Fibroblast of lung (primary cell): ENCODE data around the gene IL1RAP.

Source experiments
- EZH2 ChIP-seq: IDR thresholded peaks from 2 replicates; pipeline ENCODE4 v1.5.1; 2012; ENCODE audit warnings: low read length, control low read depth, mild to moderate bottlenecking; ENCODE audit errors: missing control alignments
- TF ChIP-seq, protein P1 (sequence below), 2 donors: IDR thresholded peaks in 1 of 2; conservative IDR thresholded peaks in 1 of 2; 1 replicate in 1 of 2; 2 replicates in 1 of 2; pipeline ENCODE4 v1.5.1; 2011 to 2012; ENCODE audit warnings: low read length in 2 of 2, control low read depth in 1 of 2, inconsistent platforms in 1 of 2, low read depth in 1 of 2, mild to moderate bottlenecking in 1 of 2

DNA sequence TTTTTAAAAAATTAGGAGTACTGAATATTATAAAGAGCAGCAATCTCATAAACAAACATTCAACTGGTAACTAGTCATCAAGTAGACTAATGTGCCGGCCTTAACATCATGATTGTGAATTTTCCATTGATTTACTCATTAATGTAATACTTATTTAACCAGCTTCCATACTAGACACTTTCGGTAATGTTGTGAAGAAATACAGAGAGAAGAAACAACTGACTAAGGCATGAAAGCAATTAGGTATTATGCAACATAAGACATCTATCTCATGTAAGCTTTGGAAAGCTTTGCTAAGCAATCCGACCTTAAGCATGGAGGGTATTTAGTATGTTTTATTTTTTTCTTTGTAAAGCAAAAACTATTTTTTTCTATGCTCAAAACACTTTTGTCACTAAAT is 108.0 kb downstream of the IL1RAP start:
- no peak for TF ChIP-seq EZH2
- TF ChIP-seq, protein P1, sequence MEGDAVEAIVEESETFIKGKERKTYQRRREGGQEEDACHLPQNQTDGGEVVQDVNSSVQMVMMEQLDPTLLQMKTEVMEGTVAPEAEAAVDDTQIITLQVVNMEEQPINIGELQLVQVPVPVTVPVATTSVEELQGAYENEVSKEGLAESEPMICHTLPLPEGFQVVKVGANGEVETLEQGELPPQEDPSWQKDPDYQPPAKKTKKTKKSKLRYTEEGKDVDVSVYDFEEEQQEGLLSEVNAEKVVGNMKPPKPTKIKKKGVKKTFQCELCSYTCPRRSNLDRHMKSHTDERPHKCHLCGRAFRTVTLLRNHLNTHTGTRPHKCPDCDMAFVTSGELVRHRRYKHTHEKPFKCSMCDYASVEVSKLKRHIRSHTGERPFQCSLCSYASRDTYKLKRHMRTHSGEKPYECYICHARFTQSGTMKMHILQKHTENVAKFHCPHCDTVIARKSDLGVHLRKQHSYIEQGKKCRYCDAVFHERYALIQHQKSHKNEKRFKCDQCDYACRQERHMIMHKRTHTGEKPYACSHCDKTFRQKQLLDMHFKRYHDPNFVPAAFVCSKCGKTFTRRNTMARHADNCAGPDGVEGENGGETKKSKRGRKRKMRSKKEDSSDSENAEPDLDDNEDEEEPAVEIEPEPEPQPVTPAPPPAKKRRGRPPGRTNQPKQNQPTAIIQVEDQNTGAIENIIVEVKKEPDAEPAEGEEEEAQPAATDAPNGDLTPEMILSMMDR (conservative IDR thresholded peaks at IDR 0.05 in 1 of 2, IDR thresholded peaks at IDR 0.05 in 1 of 2; ENCODE audit: low read depth in 1 of 2, low read length in 2 of 2): no peak
